Activated naive CD4-positive, alpha-beta T cell treated with anti-CD3 and anti-CD28 coated beads, Interleukin-2, amount 50 U/mL, for 24 hours (primary cell): ENCODE data around the gene PLEKHH3.
"Not testable (repeated sequence)": the region's sequence is repeated elsewhere in the genome, so short reads cannot be mapped to it uniquely, and the experiment has no call there.

Experiments
- H3K27ac Mint-ChIP-seq: one replicate; pipeline ENCODE4 v1.8.0; 2021; ENCODE audit warnings: mild to moderate bottlenecking, mixed read lengths
- H3K27me3 Mint-ChIP-seq: one replicate; pipeline ENCODE4 v1.8.0; 2021; ENCODE audit warnings: mixed read lengths
- H3K36me3 Mint-ChIP-seq: one replicate; pipeline ENCODE4 v1.8.0; 2021; ENCODE audit warnings: mixed read lengths
- H3K4me1 Mint-ChIP-seq: one replicate; pipeline ENCODE4 v1.8.0; 2021; ENCODE audit warnings: mixed read lengths
- H3K4me3 Mint-ChIP-seq: one replicate; pipeline ENCODE4 v1.8.0; 2021; ENCODE audit warnings: mild to moderate bottlenecking, mixed read lengths
- H3K9me3 Mint-ChIP-seq: one replicate; pipeline ENCODE4 v1.8.0; 2021; ENCODE audit warnings: mixed read lengths

Gene PLEKHH3

DNA sequence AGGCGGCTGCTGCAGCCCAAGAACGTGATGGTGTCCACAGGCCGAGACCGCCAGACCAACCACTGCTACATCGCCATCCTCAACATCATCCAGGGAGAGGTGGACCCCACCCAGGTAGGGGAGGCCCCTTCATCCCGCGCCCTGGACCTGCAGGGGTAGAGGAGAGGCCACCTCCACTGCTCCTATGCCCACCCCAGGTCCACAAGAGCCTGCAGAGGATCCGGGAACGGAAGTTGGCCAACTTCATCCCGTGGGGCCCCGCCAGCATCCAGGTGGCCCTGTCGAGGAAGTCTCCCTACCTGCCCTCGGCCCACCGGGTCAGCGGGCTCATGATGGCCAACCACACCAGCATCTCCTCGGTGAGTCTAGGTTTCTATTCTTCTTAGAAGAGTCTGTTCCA lies 10.7 kb downstream of the PLEKHH3 start:
- H3K4me1 Mint-ChIP-seq = peaks cover 16% of the 10 kb centered on the region
- H3K4me3 Mint-ChIP-seq, H3K36me3 Mint-ChIP-seq, H3K27me3 Mint-ChIP-seq, H3K9me3 Mint-ChIP-seq, H3K27ac Mint-ChIP-seq: not testable (repeated sequence)

DNA sequence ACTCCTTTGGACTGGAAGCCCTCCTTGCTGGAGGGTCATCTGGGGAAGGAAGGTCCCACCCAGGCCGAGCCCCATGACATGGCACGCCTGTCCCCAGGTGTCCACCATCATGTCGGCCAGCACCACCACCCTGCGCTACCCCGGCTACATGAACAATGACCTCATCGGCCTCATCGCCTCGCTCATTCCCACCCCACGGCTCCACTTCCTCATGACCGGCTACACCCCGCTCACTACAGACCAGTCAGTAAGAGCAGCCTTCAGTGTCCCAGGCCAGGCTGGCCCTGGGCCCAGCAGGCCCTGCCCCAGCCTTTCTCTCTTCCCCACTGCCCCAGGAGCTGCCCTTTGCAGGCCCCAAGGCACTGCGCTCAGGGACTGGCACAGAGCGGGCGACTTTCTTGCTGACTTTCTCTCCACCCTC lies 11.2 kb downstream of the PLEKHH3 start:
- no peaks in the 10 kb centered on the region for H3K9me3 Mint-ChIP-seq
- peaks cover 4% of the 10 kb centered on the region for H3K36me3 Mint-ChIP-seq
- H3K4me1 Mint-ChIP-seq = peaks cover 11% of the 10 kb centered on the region
- H3K4me3 Mint-ChIP-seq = no peak overlapping the region
- H3K27ac Mint-ChIP-seq = no peak overlapping the region
- peaks cover 5% of the 10 kb centered on the region for H3K27me3 Mint-ChIP-seq

GRCh38 chr17:42660692-42661345 lies 16.0 kb downstream of the PLEKHH3 start:
- no peaks in the 10 kb centered on the region for H3K9me3 Mint-ChIP-seq
- peaks cover 3% of the 10 kb centered on the region for H3K36me3 Mint-ChIP-seq
- H3K27ac Mint-ChIP-seq = no peak overlapping the region
- H3K4me1 Mint-ChIP-seq = peaks cover 12% of the 10 kb centered on the region
- H3K27me3 Mint-ChIP-seq = no peaks in the 10 kb centered on the region
- no peak overlapping the region for H3K4me3 Mint-ChIP-seq

GRCh38 chr17:42659932-42660274 lies 16.9 kb downstream of the PLEKHH3 start:
- H3K9me3 Mint-ChIP-seq, H3K27me3 Mint-ChIP-seq, H3K36me3 Mint-ChIP-seq, H3K27ac Mint-ChIP-seq: not testable (repeated sequence)
- H3K4me1 Mint-ChIP-seq = peaks cover 12% of the 10 kb centered on the region
- peak overlapping the region; percentile 90 for H3K4me3 Mint-ChIP-seq

- peak within 1 kb of the TSS; percentile 90 for H3K4me3 Mint-ChIP-seq
- peak within 1 kb of the TSS; percentile 83 for H3K27ac Mint-ChIP-seq
- no peaks in the 10 kb centered on the region for H3K27me3 Mint-ChIP-seq
- H3K4me1 Mint-ChIP-seq = peaks cover 12% of the 10 kb centered on the region
- H3K36me3 Mint-ChIP-seq = no peaks in the 10 kb centered on the region
- no peaks in the 10 kb centered on the region for H3K9me3 Mint-ChIP-seq
Observed at GRCh38 chr17:42659079-42659931, 17.5 kb downstream of the PLEKHH3 start, which contains the start of gene TUBG2. TUBG2 (plus strand) TSS chr17:42659284; CDS start chr17:42659504, 220 bp downstream.

- Mint-ChIP-seq H3K36me3 (no peaks in the 10 kb centered on the region), H3K27ac (peak overlapping the region; percentile 83), H3K4me1 (peaks cover 12% of the 10 kb centered on the region), H3K4me3 (peak overlapping the region; percentile 90), H3K27me3 (peaks cover 2% of the 10 kb centered on the region), H3K9me3 (no peaks in the 10 kb centered on the region)
Observed at GRCh38 chr17:42657824-42658588, 18.8 kb downstream of the PLEKHH3 start.

DNA sequence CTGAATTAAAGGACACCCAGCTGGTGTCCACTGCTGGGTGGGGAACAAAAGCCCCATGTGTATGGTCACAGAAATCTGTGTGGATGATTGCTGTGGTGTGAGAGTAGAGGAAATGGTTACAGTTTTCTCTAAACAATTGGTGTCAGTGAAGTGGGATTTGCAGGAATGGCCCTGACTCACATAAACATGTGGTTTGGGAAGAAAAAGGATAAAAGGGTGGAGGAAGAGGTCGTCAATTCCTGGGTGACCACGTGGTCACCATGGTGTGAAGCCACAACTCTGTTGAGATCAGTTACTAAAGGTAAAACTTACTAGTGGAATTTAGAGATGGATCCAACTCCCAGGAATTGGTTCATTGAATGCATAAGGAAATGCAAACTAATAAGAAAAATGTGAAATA lies 21.3 kb downstream of the PLEKHH3 start:
- Mint-ChIP-seq H3K36me3 (no peaks in the 10 kb centered on the region), H3K4me1 (peaks cover 12% of the 10 kb centered on the region), H3K27ac (peak overlapping the region; percentile 66), H3K27me3 (peaks cover 3% of the 10 kb centered on the region), H3K9me3 (no peaks in the 10 kb centered on the region), H3K4me3 (no peak overlapping the region)

DNA sequence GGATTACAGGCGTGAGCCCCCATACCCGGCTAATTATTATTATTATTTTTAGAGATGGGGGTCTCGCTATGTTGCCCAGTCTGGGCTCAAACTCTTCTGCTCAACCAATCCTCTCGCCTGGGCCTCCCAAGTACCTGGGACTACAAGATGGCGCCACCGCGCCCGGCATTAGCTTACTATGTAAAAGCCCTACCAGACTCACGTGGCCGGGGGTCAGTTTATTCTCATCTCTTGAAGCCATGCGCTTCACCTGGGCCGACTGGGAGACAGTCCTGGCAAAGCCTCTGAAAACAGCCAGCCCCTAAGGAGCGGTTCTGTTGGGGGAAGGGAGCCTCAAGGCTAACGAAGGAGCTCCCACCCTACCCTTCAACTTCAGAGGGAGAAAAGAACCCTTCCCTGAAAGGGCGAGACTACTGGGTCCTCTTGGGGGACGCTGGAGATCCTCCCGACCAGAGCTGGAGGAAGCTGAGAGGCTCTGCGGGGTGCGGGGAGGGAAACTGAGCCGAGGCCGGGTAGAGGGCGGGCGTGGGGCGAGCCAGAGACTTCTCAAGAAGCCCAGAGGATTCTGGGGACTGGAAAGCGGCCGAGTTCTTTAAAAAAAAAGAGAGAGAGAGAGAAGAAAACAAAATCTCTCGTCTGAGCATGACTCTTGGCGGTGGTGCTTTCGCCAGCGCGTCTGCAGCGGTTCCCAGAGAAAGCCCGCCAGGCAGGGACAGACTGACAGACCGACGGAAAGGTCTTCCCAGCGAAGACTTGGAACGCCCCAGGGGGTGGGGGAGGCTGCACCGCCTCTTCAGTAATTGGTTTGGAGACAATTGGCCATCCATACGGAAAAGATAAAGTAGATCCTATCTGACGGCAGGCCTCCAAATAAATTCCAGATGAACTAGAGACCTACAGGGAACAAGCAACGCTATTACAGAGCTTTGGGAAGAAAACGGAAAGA lies 23.3 kb downstream of the PLEKHH3 start:
- peaks cover 3% of the 10 kb centered on the region for H3K27me3 Mint-ChIP-seq
- no peaks in the 10 kb centered on the region for H3K9me3 Mint-ChIP-seq
- no peaks in the 10 kb centered on the region for H3K36me3 Mint-ChIP-seq
- no peak overlapping the region for H3K4me3 Mint-ChIP-seq
- no peak overlapping the region for H3K27ac Mint-ChIP-seq
- H3K4me1 Mint-ChIP-seq = peaks cover 7% of the 10 kb centered on the region

DNA sequence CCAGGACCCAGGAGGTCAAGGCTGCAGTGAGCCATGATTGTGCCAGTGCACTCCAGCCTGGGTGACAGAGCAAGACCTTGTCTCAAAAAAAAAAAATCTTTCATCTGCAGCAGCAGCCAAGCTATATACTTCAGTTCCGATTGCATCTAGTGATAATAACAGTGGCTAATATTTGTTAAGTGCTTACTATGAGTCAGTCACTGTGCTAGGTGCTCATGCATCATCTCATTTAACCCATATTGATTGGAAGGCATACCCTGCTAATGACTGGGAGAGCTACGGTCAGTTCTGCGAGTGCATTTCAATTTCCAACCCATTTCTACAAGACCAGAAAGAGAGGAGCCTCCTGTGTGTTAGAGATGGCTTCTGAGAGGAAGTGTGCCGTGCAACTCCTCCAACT lies 25.4 kb downstream of the PLEKHH3 start:
- Mint-ChIP-seq H3K4me1 (no peaks in the 10 kb centered on the region), H3K27me3 (peaks cover 3% of the 10 kb centered on the region), H3K9me3 (no peaks in the 10 kb centered on the region), H3K4me3 (no peak overlapping the region), H3K27ac (peak overlapping the region; percentile 1), H3K36me3 (no peaks in the 10 kb centered on the region)

- H3K27me3 Mint-ChIP-seq = peaks cover 2% of the 10 kb centered on the region
- no peak overlapping the region for H3K4me3 Mint-ChIP-seq
- no peaks in the 10 kb centered on the region for H3K4me1 Mint-ChIP-seq
- no peaks in the 10 kb centered on the region for H3K36me3 Mint-ChIP-seq
- H3K27ac Mint-ChIP-seq = peak overlapping the region; percentile 5
- H3K9me3 Mint-ChIP-seq = no peaks in the 10 kb centered on the region
Observed at GRCh38 chr17:42647778-42648177, 29.0 kb downstream of the PLEKHH3 start.

GRCh38 chr17:42642336-42642735 lies 34.5 kb downstream of the PLEKHH3 start:
- H3K9me3 Mint-ChIP-seq = no peaks in the 10 kb centered on the region
- no peaks in the 10 kb centered on the region for H3K4me1 Mint-ChIP-seq
- H3K36me3 Mint-ChIP-seq = no peaks in the 10 kb centered on the region
- H3K27me3 Mint-ChIP-seq = no peaks in the 10 kb centered on the region
- H3K27ac Mint-ChIP-seq = no peak overlapping the region
- H3K4me3 Mint-ChIP-seq = no peak overlapping the region

GRCh38 chr17:42640121-42640520 lies 36.7 kb downstream of the PLEKHH3 start:
- no peak overlapping the region for H3K4me3 Mint-ChIP-seq

DNA sequence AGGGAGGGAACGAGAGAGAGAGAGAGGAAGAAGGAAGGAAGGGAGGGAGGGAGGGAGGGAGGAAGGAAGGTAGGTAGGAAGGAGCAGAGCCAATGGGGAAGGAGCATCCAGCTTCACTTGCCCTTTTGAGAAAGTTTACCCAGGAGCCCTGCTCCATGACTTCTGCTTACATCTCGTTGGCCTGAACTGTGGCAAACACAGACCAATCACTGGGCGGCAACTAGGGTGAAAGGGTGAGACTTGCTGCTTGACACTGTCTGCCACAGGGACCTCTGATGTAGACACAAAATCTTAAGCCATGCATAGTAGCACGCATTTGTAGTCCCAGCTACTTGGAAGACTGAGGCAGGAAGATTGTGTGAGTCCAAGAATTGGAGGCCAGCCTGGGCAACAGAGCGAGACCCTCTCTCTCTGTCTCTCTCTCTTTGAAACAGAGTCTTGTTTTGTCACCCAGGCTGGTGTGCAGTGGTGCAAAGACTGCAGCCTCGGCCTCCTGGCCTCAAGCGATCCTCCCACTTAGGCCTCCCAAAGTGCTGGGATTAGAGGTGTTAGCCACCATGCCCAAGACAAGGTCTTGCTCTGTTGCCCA lies 37.2 kb downstream of the PLEKHH3 start:
- Mint-ChIP-seq H3K36me3 (no peaks in the 10 kb centered on the region), H3K27ac (no peak overlapping the region), H3K4me3 (no peak overlapping the region), H3K9me3 (no peaks in the 10 kb centered on the region), H3K27me3 (no peaks in the 10 kb centered on the region), H3K4me1 (no peaks in the 10 kb centered on the region)

More at GRCh38 chr17:42640121-42640520, 36.7 kb downstream of the PLEKHH3 start:
- no peaks in the 10 kb centered on the region for H3K27me3 Mint-ChIP-seq
- H3K9me3 Mint-ChIP-seq = no peaks in the 10 kb centered on the region
- no peaks in the 10 kb centered on the region for H3K36me3 Mint-ChIP-seq
- H3K4me1 Mint-ChIP-seq = no peaks in the 10 kb centered on the region
- no peak overlapping the region for H3K27ac Mint-ChIP-seq

GRCh38 chr17:42632949-42633444 lies 43.8 kb downstream of the PLEKHH3 start:
- Mint-ChIP-seq H3K4me1 (no peaks in the 10 kb centered on the region), H3K9me3 (no peaks in the 10 kb centered on the region), H3K4me3 (no peak overlapping the region), H3K36me3 (no peaks in the 10 kb centered on the region), H3K27ac (no peak overlapping the region), H3K27me3 (no peaks in the 10 kb centered on the region)
